Parathyroid adenoma (tissue), 2 donors: Measurements from ENCODE around the gene RNF115.
"Not testable (repeated sequence)": the region's sequence is repeated elsewhere in the genome, so short reads cannot be mapped to it uniquely, and the experiment has no call there.

Experiments
- H2AFZ ChIP-seq: fragments of 300-600 bp; sonication (generic); one replicate; pipeline ENCODE4 v1.7.0; 2017; ENCODE audit warnings: antibody characterized with exemption, mild to moderate bottlenecking
- H3K27ac ChIP-seq: fragments of 300-600 bp; sonication (generic); one replicate; pipeline ENCODE4 v1.7.0; 2017
- H3K27me3 ChIP-seq: fragments of 300-600 bp; sonication (generic); one replicate; pipeline ENCODE4 v1.7.0; 2017; ENCODE audit warnings: low read length; ENCODE audit not compliant: control insufficient read depth, insufficient read depth
- H3K36me3 ChIP-seq: fragments of 300-600 bp; sonication (generic); one replicate; pipeline ENCODE4 v1.7.0; 2017; ENCODE audit warnings: low read length; ENCODE audit not compliant: control insufficient read depth, insufficient read depth
- H3K4me1 ChIP-seq: fragments of 300-600 bp; sonication (generic); one replicate; pipeline ENCODE4 v1.7.0; 2017; ENCODE audit warnings: control low read depth
- H3K4me2 ChIP-seq: fragments of 300-600 bp; sonication (generic); one replicate; pipeline ENCODE4 v1.7.0; 2017; ENCODE audit warnings: low read length
- H3K4me3 ChIP-seq: fragments of 300-600 bp; sonication (generic); one replicate; pipeline ENCODE4 v1.7.0; 2017; ENCODE audit warnings: low read depth, low read length
- H3K79me2 ChIP-seq: fragments of 300-600 bp; sonication (generic); one replicate; pipeline ENCODE4 v1.7.0; 2017; ENCODE audit warnings: control low read depth
- H3K9ac ChIP-seq: fragments of 300-600 bp; sonication (generic); one replicate; pipeline ENCODE4 v1.7.0; 2017; ENCODE audit warnings: mild to moderate bottlenecking
- H3K9me3 ChIP-seq: fragments of 300-600 bp; sonication (generic); one replicate; pipeline ENCODE4 v1.7.0; 2017; ENCODE audit warnings: low read length; ENCODE audit not compliant: control insufficient read depth
- CTCF ChIP-seq: fragments of 300-600 bp; sonication (generic); IDR thresholded peaks from one replicate; pipeline ENCODE4 v1.7.0; 2017; ENCODE audit warnings: antibody characterized with exemption, mild to moderate bottlenecking
- donor health status: primary hyperparathyroidism.

Gene RNF115

GRCh38 chr1:145777357-145778145 is 46.3 kb downstream of the RNF115 start:
- no peaks in the 10 kb centered on the region for H3K36me3 ChIP-seq
- peak overlapping the region; percentile 42 for H3K4me2 ChIP-seq
- H3K9me3 ChIP-seq = no peaks in the 10 kb centered on the region
- H2AFZ ChIP-seq = no peak overlapping the region
- no peak for TF ChIP-seq CTCF
- no peaks in the 10 kb centered on the region for H3K4me1 ChIP-seq
- no peak overlapping the region for H3K9ac ChIP-seq
- H3K4me3 ChIP-seq = no peak overlapping the region
- no peaks in the 10 kb centered on the region for H3K27me3 ChIP-seq
- H3K27ac ChIP-seq = no peak overlapping the region
- H3K79me2 ChIP-seq = no peaks in the 10 kb centered on the region

GRCh38 chr1:145773423-145773822 is 50.5 kb downstream of the RNF115 start:
- H3K36me3 ChIP-seq = no peaks in the 10 kb centered on the region
- TF ChIP-seq CTCF = no peak
- H3K27me3 ChIP-seq = no peaks in the 10 kb centered on the region
- no peak overlapping the region for H3K4me2 ChIP-seq
- no peak overlapping the region for H3K27ac ChIP-seq
- H3K9ac ChIP-seq = no peak overlapping the region
- no peaks in the 10 kb centered on the region for H3K4me1 ChIP-seq
- H3K79me2 ChIP-seq = no peaks in the 10 kb centered on the region
- no peak overlapping the region for H3K4me3 ChIP-seq
- no peaks in the 10 kb centered on the region for H3K9me3 ChIP-seq
- H2AFZ ChIP-seq = no peak overlapping the region

- no peaks in the 10 kb centered on the region for H3K27me3 ChIP-seq
- H3K4me3 ChIP-seq = no peak overlapping the region
- H3K4me1 ChIP-seq = no peaks in the 10 kb centered on the region
- H3K27ac ChIP-seq = no peak overlapping the region
- no peaks in the 10 kb centered on the region for H3K9me3 ChIP-seq
- no peak overlapping the region for H3K9ac ChIP-seq
- no peak overlapping the region for H3K4me2 ChIP-seq
- H3K36me3 ChIP-seq = no peaks in the 10 kb centered on the region
- H3K79me2 ChIP-seq = no peaks in the 10 kb centered on the region
- TF ChIP-seq CTCF = no peak
- H2AFZ ChIP-seq = no peak overlapping the region
These were observed 52.8 kb downstream of the RNF115 start for GRCh38 chr1:145771056-145771455.

GRCh38 chr1:145768004-145768403 is 55.9 kb downstream of the RNF115 start:
- H3K9me3 ChIP-seq, H3K36me3 ChIP-seq, H3K4me1 ChIP-seq, H3K4me2 ChIP-seq, H3K27me3 ChIP-seq, H3K4me3 ChIP-seq, H3K9ac ChIP-seq, H3K79me2 ChIP-seq, H3K27ac ChIP-seq, H2AFZ ChIP-seq: not testable (repeated sequence)

GRCh38 chr1:145766926-145767325 is 57.0 kb downstream of the RNF115 start:
- not testable (repeated sequence) for H3K9me3 ChIP-seq, H3K27ac ChIP-seq, H2AFZ ChIP-seq, H3K27me3 ChIP-seq, H3K9ac ChIP-seq, H3K4me2 ChIP-seq, H3K79me2 ChIP-seq, H3K36me3 ChIP-seq, H3K4me1 ChIP-seq, H3K4me3 ChIP-seq

- H3K4me3 ChIP-seq, H3K27ac ChIP-seq, H3K9ac ChIP-seq, H3K79me2 ChIP-seq, H3K4me2 ChIP-seq, H3K4me1 ChIP-seq, H3K9me3 ChIP-seq, H3K27me3 ChIP-seq, H3K36me3 ChIP-seq, H2AFZ ChIP-seq: not testable (repeated sequence)
These were observed 58.1 kb downstream of the RNF115 start for GRCh38 chr1:145765585-145766360.

- H3K27me3 ChIP-seq, H3K4me1 ChIP-seq, H3K9me3 ChIP-seq, H2AFZ ChIP-seq, H3K9ac ChIP-seq, H3K4me2 ChIP-seq, H3K4me3 ChIP-seq, H3K79me2 ChIP-seq, H3K36me3 ChIP-seq, H3K27ac ChIP-seq: not testable (repeated sequence)
These were observed 58.8 kb downstream of the RNF115 start for GRCh38 chr1:145765127-145765526.

- H3K27me3 ChIP-seq, H3K4me2 ChIP-seq, H3K79me2 ChIP-seq, H2AFZ ChIP-seq, H3K9me3 ChIP-seq, H3K4me1 ChIP-seq, H3K9ac ChIP-seq, H3K4me3 ChIP-seq, H3K27ac ChIP-seq, H3K36me3 ChIP-seq: not testable (repeated sequence)
These were observed 59.5 kb downstream of the RNF115 start for GRCh38 chr1:145764231-145764940.
